NT2/D1 (cell line): ENCODE results near the gene KCNJ15.

Experiments
- YY1 ChIP-seq: IDR thresholded peaks from 2 replicates; pipeline ENCODE4 v1.6.1; 2011; ENCODE audit not compliant: insufficient read length, insufficient read depth
- ZNF274 ChIP-seq: IDR thresholded peaks from 2 replicates; pipeline ENCODE4 v1.6.1; 2011; ENCODE audit warnings: mild to moderate bottlenecking, low read depth, low read length

GRCh38 chr21:38286739-38287471, 30.1 kb downstream of the KCNJ15 start:
- TF ChIP-seq YY1 (no peak), ZNF274 (no peak)
